Activated CD4-positive, alpha-beta T cell treated with anti-CD3 and anti-CD28 coated beads for 36 hours (primary cell): ENCODE measurements around the gene FBXL3. TPM values are rescaled to one million over a fixed set of nuclear protein-coding genes. Genes with fewer than 3 reads are reported as not detected.

Source experiments
- total RNA-seq, 2 experiments: library from RNA; stranded (reverse); gene quantifications; one replicate each; pipeline ENCODE4 v1.2.3, GENCODE V29; 2021

The FBXL3 gene
- total RNA-seq, 2 experiments from 2014 or later: 28.4 to 31.6 TPM

Other genes starting within 250 kb of the FBXL3 start
- 10 to 100 TPM in 1 of 2 experiments, 1 to 10 TPM in 1; 9.9 to 11.1 TPM for gene KCTD12, start 140.8 kb downstream of the FBXL3 start, total RNA-seq
- not detected for gene ACOD1, start 78.6 kb downstream of the FBXL3 start, total RNA-seq
- 10 to 100 TPM; 14.5 to 14.9 TPM for gene CLN5, start 35.1 kb downstream of the FBXL3 start, total RNA-seq